KOPT-K1 (cell line): Measurements from ENCODE around the gene COMMD6.
A peak's percentile ranks its signal among the peaks of the same experiment; 100 is the strongest.

Experiments
- H3K27ac ChIP-seq: fragments of 200-600 bp; sonication (generic); 2 replicates; pipeline ENCODE4 v1.5.1; 2016; ENCODE audit warnings: antibody characterized with exemption, mild to moderate bottlenecking, low read depth, low read length; ENCODE audit not compliant: poor library complexity, severe bottlenecking
- H3K36me3 ChIP-seq: fragments of 200-600 bp; sonication (generic); 2 replicates; pipeline ENCODE4 v1.5.1; 2017; ENCODE audit warnings: antibody characterized with exemption, mild to moderate bottlenecking, low read length, moderate library complexity; ENCODE audit not compliant: insufficient read depth
- H3K9me3 ChIP-seq: fragments of 200-600 bp; sonication (generic); 2 replicates; pipeline ENCODE4 v1.5.1; 2017; ENCODE audit warnings: antibody characterized with exemption, low read length, mild to moderate bottlenecking; ENCODE audit not compliant: insufficient read depth, poor library complexity, severe bottlenecking

Gene COMMD6

DNA sequence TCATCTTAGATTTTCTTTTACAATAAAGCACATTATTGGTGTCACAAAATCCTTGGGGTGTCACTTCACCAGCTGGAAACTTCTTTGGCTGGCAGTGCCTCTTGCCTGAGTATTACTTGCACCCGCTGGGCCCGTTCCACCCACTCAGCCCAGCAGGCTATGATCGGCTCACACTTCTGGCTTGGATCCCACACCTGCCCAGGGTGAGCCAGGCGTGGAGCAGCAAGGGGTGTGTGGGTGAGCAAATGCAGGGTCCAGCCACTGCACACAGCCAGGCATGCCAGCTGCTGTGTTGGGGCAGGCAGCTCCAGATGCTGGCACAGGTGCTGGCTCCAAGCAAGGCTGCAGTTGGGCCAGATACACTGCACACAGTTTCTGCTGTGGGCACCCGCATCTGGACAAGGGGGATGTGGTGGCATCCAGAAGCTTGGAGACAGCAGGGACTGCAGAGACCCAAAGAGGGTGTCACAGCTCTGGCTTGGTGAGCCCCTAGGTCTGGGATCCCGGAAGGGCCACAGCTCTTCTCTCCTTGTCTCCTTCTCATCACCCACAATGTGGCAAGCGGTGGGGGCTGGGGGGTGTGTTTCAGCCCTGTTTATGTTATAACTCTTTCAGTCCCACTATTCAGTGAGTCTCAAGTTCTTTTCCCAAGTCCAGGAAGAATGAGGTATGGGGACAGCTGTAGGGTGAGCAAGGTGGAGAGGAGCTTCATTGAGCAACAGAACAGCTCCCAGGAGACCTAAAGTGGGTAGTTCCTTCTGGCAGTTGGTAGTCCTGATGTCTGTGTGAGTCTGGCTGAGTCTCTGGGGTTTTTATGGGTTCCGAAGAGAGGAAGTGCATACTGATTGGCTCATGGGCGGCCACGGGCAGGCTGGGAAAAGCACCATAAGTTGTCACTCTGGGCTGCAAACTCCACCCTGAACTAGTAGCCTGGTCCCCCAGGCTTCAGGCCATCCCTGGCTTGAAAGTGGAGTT is 30.3 kb downstream of the COMMD6 start:
- H3K27ac ChIP-seq, result no peak overlapping the region
- H3K36me3 ChIP-seq, result no peaks in the 10 kb centered on the region
- no peaks in the 10 kb centered on the region for H3K9me3 ChIP-seq

- H3K36me3 ChIP-seq, result no peaks in the 10 kb centered on the region
- H3K9me3 ChIP-seq, result no peaks in the 10 kb centered on the region
- no peak overlapping the region for H3K27ac ChIP-seq
Measured at GRCh38 chr13:75506018-75506417, 31.6 kb downstream of the COMMD6 start.

GRCh38 chr13:75505327-75505726 is 32.3 kb downstream of the COMMD6 start:
- Histone ChIP-seq H3K9me3 (no peaks in the 10 kb centered on the region), H3K27ac (no peak overlapping the region)

DNA sequence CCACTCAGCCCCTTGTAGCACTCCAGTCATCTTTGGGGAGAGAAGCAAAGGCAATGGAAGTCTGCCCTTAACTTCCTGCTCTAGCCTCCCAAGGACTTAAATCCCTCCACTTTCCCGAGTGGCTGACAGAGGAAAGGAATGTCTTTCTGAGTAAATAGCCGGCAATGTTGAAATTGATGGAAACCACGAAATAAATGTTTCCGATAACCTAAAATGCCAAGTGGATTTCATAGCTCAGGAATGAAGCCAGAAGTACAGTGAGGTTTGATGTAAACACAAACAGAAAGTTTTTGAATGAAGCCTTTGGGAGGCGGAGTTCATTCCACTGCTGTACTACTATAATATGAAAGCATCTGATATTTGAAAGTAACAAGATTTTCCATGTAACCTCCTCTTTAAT is 41.7 kb downstream of the COMMD6 start:
- Histone ChIP-seq H3K27ac (no peak overlapping the region), H3K36me3 (no peaks in the 10 kb centered on the region), H3K9me3 (no peaks in the 10 kb centered on the region)

More at GRCh38 chr13:75505327-75505726, 32.3 kb downstream of the COMMD6 start:
- H3K36me3 ChIP-seq, result no peaks in the 10 kb centered on the region

DNA sequence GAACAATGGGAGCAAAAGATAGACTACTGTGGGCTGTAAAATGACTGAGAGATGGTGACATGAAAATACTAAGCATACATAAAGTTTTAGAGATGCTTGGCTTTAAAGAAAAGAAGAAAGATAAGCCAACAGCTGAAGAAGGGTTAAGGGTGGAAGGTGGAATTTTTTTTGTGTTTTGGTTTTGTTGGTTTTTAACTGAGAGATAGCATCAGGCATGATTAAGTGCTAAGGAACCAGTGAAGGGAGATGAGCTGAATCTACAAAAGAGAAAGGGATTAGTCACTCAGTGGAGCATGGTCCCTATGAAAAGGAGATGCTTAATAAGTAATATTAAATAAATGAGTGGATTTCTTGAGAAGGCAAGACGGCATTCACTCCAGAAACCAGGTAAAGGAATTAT is 43.1 kb downstream of the COMMD6 start:
- Histone ChIP-seq H3K27ac (no peak overlapping the region), H3K36me3 (no peaks in the 10 kb centered on the region), H3K9me3 (no peaks in the 10 kb centered on the region)

- H3K27ac ChIP-seq, result no peak overlapping the region
- H3K9me3 ChIP-seq, result no peaks in the 10 kb centered on the region
- H3K36me3 ChIP-seq, result no peaks in the 10 kb centered on the region
Measured at GRCh38 chr13:75493156-75493555, 44.5 kb downstream of the COMMD6 start.

DNA sequence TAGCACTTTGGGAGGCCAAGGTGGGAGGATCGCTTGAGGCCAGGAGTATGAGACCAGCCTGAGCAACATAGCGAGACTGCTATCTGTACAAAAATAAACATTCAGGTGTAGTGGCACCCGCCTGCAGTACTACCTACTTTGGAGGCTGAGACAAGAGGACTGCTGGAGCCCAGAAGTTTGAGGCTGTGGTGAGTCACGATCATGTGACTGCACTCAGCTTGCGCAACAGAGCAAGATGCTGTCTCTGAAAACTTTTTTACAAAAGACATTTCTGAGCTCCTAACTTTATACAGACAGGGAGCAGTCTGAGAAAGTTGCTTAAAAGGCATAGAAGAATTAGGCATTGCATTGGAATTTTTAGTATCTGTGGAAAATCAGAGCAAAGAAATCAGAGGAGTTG is 45.3 kb downstream of the COMMD6 start:
- Histone ChIP-seq H3K27ac (no peak overlapping the region), H3K36me3 (no peaks in the 10 kb centered on the region), H3K9me3 (no peaks in the 10 kb centered on the region)

- H3K27ac ChIP-seq, result no peak overlapping the region
- no peaks in the 10 kb centered on the region for H3K9me3 ChIP-seq
- H3K36me3 ChIP-seq, result no peaks in the 10 kb centered on the region
Measured at GRCh38 chr13:75491376-75491775, 46.3 kb downstream of the COMMD6 start.

GRCh38 chr13:75489502-75490263 is 48.0 kb downstream of the COMMD6 start:
- H3K27ac ChIP-seq, result no peak overlapping the region
- no peaks in the 10 kb centered on the region for H3K36me3 ChIP-seq
- no peaks in the 10 kb centered on the region for H3K9me3 ChIP-seq

DNA sequence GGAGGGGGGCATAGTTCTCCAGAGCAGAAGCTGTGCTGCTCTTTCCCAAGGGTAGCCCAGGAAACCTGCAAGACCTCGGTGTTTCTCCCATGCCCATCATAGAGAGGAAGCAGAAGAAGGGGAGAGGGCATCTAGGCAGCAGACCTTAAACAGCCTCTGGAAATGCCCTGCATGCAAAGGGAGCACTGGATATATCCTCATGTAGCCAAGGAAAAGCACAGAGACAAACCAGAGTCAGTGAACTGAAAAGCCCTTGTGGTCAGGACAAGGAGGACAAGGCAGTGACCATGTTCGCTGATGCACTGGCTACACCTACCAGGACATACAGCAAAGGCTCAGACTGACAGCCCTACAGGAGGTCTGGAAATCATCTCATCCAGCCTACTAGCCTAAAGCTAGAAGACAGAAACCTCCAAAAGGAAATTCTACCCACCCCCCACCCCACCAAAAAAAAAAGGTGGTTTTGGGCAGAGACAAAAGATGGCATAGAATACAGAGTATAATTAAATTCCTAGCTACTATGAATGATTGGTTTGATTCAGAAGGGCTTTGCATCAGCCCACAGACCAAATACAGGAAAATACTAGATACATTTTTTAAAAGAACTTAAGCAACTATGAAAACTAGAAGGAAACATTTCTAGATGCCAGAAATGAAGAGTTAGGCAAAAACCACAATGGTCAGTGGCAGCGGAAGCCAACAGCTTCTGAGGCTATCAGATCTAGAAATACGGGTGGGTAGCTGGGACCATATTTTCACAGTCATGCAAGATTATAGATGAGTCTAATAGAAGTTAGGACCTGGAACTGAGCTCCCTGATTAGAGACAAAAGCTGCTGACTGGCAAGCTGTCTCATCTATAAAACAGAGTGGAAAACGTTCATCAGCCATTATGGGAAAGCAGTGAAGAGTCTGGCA is 51.2 kb downstream of the COMMD6 start:
- no peaks in the 10 kb centered on the region for H3K36me3 ChIP-seq
- no peak overlapping the region for H3K27ac ChIP-seq
- no peaks in the 10 kb centered on the region for H3K9me3 ChIP-seq

- Histone ChIP-seq H3K9me3 (no peaks in the 10 kb centered on the region), H3K27ac (no peak overlapping the region), H3K36me3 (no peaks in the 10 kb centered on the region)
Measured at GRCh38 chr13:75485286-75486062, 52.2 kb downstream of the COMMD6 start.

DNA sequence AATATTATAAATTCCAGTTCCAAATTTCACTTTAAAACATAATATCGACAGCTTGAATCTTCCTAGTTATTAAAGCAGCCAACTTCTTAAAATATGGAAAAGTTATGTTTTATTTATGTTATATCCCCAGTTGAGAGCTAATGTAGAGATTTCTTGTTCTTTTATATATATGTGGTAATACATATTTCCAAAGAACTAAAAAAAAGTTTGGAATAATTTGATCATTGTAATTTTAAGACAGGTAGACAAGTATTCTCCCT is 54.9 kb downstream of the COMMD6 start:
- no peaks in the 10 kb centered on the region for H3K36me3 ChIP-seq
- H3K27ac ChIP-seq, result no peak overlapping the region
- no peaks in the 10 kb centered on the region for H3K9me3 ChIP-seq

- no peaks in the 10 kb centered on the region for H3K9me3 ChIP-seq
- peak within 1 kb of the TSS; percentile 8 for H3K27ac ChIP-seq
- H3K36me3 ChIP-seq, result no peaks in the 10 kb centered on the region
Measured at GRCh38 chr13:75482070-75482819, 55.4 kb downstream of the COMMD6 start, which contains the start of gene TBC1D4. Gene TBC1D4 (minus strand): TSS chr13:75482169. CDS start chr13:75481767, 402 bp downstream.
